Transverse colon (tissue), 3 donors: ENCODE results near the gene SEC24C.

Experiments
- CTCF ChIP-seq, 5 experiments: fragments of 200-600 bp in 3 of 5; fragments of 450-650 bp in 2 of 5; sonication (generic) in 3 of 5; IDR thresholded peaks; 1 replicate in 2 of 5; 2 replicates in 3 of 5; pipeline ENCODE4 v1.5.1; 2016 to 2017; ENCODE audit warnings: antibody characterized with exemption in 5 of 5, inconsistent platforms in 3 of 5, mild to moderate bottlenecking in 2 of 5, moderate library complexity in 1 of 5
- POLR2A ChIP-seq: fragments of 450-650 bp; IDR thresholded peaks from one replicate; pipeline ENCODE4 v1.6.1; 2016; ENCODE audit warnings: antibody characterized with exemption, mild to moderate bottlenecking, moderate library complexity

- TF ChIP-seq POLR2A (no peak), CTCF (IDR thresholded peaks at IDR 0.05) (no peak)
Measured at GRCh38 chr10:73797324-73798025, 53.3 kb downstream of the SEC24C start.
